Keratinocyte (primary cell): ENCODE results near the gene FMN1.

ENCODE experiments used
- EZH2 ChIP-seq: IDR thresholded peaks from one replicate; pipeline ENCODE4 v1.6.1; 2012; ENCODE audit warnings: inconsistent platforms, mild to moderate bottlenecking, low read length, moderate library complexity
- TF ChIP-seq, protein P1 (sequence below), 3 experiments: IDR thresholded peaks in 1 of 3; conservative IDR thresholded peaks in 1 of 3; optimal IDR thresholded peaks in 1 of 3; 2 replicates in 2 of 3; 3 replicates in 1 of 3; pipeline versions ENCODE3 to v1.5.1; 2011; ENCODE audit warnings: low read length in 3 of 3, mild to moderate bottlenecking in 3 of 3, moderate library complexity in 2 of 3, control low read depth in 1 of 3, inconsistent platforms in 1 of 3; ENCODE audit not compliant: insufficient read depth in 2 of 3; ENCODE audit errors: extremely low read depth in 1 of 3

DNA sequence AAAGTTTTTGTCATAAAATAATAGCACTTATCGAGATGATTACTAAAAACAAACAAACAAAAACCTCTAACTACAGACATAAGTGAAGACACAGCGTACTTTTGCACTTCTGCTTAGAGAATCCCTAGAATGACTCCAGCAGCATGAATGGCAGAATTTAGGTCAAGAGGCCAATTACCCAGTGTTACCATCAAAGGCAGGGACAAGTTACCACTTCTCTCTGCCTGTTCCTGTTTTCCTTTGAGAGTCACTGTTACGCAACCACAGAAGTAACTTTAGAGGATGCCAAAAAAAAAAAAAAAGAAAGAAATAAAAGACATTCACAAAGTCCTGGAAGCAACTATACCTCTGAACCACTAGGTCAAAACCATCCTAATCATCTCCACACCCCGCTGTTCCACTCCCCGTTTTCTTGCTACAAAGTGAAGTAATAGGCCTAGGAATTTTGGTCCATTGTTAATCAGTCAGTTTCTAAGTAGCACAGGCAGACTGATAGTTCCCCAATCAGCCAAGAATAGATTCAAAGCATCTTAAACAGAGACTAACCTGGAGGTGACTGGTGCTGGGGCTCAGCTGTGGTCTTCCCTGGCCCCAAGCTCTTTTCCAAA is 41.9 kb downstream of the FMN1 start:
- TF ChIP-seq, protein P1, sequence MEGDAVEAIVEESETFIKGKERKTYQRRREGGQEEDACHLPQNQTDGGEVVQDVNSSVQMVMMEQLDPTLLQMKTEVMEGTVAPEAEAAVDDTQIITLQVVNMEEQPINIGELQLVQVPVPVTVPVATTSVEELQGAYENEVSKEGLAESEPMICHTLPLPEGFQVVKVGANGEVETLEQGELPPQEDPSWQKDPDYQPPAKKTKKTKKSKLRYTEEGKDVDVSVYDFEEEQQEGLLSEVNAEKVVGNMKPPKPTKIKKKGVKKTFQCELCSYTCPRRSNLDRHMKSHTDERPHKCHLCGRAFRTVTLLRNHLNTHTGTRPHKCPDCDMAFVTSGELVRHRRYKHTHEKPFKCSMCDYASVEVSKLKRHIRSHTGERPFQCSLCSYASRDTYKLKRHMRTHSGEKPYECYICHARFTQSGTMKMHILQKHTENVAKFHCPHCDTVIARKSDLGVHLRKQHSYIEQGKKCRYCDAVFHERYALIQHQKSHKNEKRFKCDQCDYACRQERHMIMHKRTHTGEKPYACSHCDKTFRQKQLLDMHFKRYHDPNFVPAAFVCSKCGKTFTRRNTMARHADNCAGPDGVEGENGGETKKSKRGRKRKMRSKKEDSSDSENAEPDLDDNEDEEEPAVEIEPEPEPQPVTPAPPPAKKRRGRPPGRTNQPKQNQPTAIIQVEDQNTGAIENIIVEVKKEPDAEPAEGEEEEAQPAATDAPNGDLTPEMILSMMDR (optimal IDR thresholded peaks at IDR 0.05 in 1 of 3, IDR thresholded peaks at IDR 0.05 in 1 of 3, conservative IDR thresholded peaks at IDR 0.05 in 1 of 3; ENCODE audit: extremely low read depth in 1 of 3, insufficient read depth in 2 of 3, low read length in 3 of 3): no peak
- no peak for TF ChIP-seq EZH2
